ENCODE measurements around the gene ZCCHC24.

- no peak for TF ChIP-seq EZH2 (IDR thresholded peaks at IDR 0.05)
- TF ChIP-seq CTCF (IDR thresholded peaks at IDR 0.05), result no peak
- TF ChIP-seq EZH2phosphoT487 (IDR thresholded peaks at IDR 0.05), result no peak
Measured at GRCh38 chr10:79376078-79376628, 69.3 kb downstream of the ZCCHC24 start.
